HG03520 (cell line): ENCODE data around the gene TCF12.
A peak's percentile ranks its signal among the peaks of the same experiment; 100 is the strongest.

Experiments used
- ATAC-seq: cut with Tn5 transposase; IDR thresholded peaks from one replicate; pipeline ENCODE4 v1.9.1; 2021; ENCODE audit warnings: mild to moderate bottlenecking, moderate library complexity; ENCODE audit not compliant: unreplicated experiment

Gene TCF12

GRCh38 chr15:56918046-56918938 is at the start of gene TCF12:
Gene TCF12, plus strand, starts transcription at chr15:56918644. Its CDS starts 1,270 bp downstream, at chr15:56919914.
- peak; percentile 60 for ATAC-seq

- ATAC-seq = no peak
Measured at GRCh38 chr15:56869573-56869972, 48.9 kb upstream of the TCF12 start.

GRCh38 chr15:56871185-56871584 is 47.3 kb upstream of the TCF12 start:
- no peak for ATAC-seq

GRCh38 chr15:56871867-56872266 is 46.6 kb upstream of the TCF12 start:
- no peak for ATAC-seq

GRCh38 chr15:56877255-56877970 is 41.0 kb upstream of the TCF12 start:
- ATAC-seq = no peak

GRCh38 chr15:56879502-56879901 is 38.9 kb upstream of the TCF12 start:
- ATAC-seq = no peak

GRCh38 chr15:56883088-56883487 is 35.4 kb upstream of the TCF12 start:
- no peak for ATAC-seq

- no peak for ATAC-seq
Measured at GRCh38 chr15:56886363-56886931, 32.0 kb upstream of the TCF12 start.

- peak; percentile 81 for ATAC-seq
Measured at GRCh38 chr15:56886932-56887781, 31.3 kb upstream of the TCF12 start.

- ATAC-seq = no peak
Measured at GRCh38 chr15:56887782-56888438, 30.5 kb upstream of the TCF12 start.

GRCh38 chr15:56890038-56890437 is 28.4 kb upstream of the TCF12 start:
- ATAC-seq = no peak

GRCh38 chr15:56891852-56892440 is 26.5 kb upstream of the TCF12 start:
- ATAC-seq = no peak

- no peak for ATAC-seq
Measured at GRCh38 chr15:56892659-56893363, 25.6 kb upstream of the TCF12 start.

GRCh38 chr15:56893364-56893678 is 25.1 kb upstream of the TCF12 start:
- ATAC-seq = no peak

- no peak for ATAC-seq
Measured at GRCh38 chr15:56894601-56895000, 23.8 kb upstream of the TCF12 start.

- no peak for ATAC-seq
Measured at GRCh38 chr15:56901931-56902330, 16.5 kb upstream of the TCF12 start.

GRCh38 chr15:56906766-56907165 is 11.7 kb upstream of the TCF12 start:
- ATAC-seq = no peak

- no peak for ATAC-seq
Measured at GRCh38 chr15:56910801-56911200, 7.6 kb upstream of the TCF12 start.

GRCh38 chr15:56913241-56913640 is 5.2 kb upstream of the TCF12 start:
- no peak for ATAC-seq
